SKM-1 treated with dmso at 0.1 percent for 144 hours (cell line): ENCODE measurements around the gene SERINC3.
"Not testable (repeated sequence)": the region's sequence is repeated elsewhere in the genome, so short reads cannot be mapped to it uniquely, and the experiment has no call there.

Experiments
- DNase-seq: peaks from one replicate; lab custom pipeline; 2025; ENCODE audit not compliant: unreplicated experiment; lab: John Stamatoyannopoulos, UW

Gene SERINC3

DNA sequence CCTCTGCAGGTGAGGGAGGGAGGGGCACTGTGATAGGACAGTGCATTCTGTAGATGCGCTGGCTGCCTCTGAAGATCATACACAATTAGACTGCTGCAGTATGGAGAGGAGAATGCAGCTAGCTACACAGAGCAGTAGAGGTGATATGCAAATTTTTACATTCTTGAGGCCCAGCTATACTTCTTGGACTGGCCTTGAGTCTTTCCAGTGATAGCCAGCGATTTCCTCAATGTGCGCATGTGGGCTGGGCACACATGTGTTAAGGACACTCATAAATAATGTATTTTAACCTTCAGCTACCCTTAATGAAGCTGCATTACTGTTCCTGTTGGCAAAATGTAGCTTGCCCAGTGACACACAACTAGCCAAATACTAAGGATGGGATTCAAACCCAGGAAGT is 27.2 kb downstream of the SERINC3 start:
- DNase-seq: no peak

DNA sequence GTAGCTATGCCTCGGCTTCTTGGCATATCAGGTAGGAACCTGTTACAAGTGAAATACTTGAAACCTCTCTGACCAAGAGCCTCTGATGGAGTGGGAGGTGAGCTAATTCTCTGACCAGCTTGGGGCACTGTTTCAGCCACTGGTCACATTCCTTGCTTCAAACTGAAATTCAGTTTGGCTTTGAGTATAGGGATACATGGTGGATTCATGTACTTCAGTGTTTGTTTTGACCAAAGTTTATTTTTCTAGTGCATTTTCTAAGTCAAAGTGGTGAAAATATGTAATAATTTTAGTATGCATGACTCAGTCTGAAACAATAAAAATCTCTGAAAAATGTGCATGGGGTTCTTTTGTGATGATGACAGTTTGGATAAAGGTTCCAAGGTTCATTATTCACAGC is 27.6 kb downstream of the SERINC3 start:
- DNase-seq: no peak

DNA sequence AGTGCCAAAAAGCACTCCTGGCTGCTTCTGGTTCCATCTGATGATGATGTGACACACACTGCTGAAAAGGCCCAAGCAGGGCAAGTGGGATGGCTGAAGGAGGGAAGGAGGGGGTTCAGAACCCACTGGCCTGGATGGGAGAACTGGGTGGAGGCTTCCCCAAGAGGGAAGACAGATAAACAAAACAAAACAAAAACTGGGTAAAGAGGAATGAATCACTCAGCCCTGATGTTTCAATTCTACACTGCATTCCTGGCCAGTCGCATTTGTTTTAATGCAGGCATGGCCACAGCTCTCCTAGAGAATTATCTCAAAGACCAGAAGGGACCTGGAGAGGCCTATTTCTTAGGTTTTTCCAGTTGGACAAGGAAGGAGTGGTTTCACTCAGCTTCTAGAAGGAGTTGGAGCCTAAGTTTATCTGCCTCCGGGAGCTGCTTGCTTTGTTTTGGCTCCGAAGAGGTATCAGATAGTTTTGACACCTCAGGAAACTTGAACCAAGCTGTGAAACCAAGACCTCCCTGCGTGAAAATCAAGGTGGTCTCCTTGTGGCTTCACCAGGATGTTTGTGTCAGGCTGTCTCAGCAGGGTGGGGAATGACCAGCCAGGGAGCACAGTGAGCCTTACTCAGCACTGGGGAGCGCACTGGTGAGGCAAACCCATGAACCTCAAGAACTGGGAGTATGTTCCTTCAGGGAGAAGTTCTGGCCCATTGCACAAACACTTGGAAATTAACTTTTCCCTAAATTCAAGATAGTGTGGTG is 30.1 kb downstream of the SERINC3 start:
- DNase-seq: no peak

DNA sequence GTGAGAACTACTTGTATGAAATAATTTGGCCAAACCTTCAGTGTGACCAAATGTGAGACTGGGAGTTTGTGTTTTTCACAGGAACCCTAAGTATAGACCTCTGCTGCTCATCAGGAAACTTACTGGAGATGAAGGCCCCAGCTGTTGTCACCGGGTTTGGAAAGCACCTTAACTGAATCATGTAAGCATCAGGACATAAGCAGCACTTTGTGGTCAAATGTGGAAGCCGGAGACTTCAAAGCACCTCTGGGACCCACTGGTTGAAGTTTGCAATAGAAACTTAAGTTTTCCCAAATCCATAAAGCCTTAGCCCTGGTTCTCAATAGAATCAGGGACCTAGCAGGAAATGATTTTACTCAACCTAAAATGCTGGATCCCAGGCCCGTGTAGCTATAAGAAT is 31.9 kb downstream of the SERINC3 start:
- no peak for DNase-seq

DNA sequence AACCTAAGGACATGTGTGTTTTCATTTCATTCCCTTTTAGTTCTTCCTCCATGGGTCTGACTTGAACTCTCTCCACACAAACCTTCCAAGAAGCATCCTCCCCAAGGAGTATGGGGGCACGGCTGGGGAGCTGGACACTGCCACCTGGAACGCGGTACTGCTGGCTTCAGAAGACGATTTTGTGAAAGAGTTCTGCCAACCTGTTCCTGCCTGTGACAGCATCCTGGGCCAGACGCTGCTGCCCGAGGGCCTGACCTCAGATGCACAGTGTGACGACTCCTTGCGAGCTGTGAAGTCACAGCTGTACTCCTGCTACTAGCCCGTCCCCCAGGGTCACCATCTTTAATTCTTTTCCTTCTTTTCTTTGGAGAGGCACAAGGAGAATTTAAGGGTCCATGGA is 32.6 kb downstream of the SERINC3 start:
- no peak for DNase-seq

DNA sequence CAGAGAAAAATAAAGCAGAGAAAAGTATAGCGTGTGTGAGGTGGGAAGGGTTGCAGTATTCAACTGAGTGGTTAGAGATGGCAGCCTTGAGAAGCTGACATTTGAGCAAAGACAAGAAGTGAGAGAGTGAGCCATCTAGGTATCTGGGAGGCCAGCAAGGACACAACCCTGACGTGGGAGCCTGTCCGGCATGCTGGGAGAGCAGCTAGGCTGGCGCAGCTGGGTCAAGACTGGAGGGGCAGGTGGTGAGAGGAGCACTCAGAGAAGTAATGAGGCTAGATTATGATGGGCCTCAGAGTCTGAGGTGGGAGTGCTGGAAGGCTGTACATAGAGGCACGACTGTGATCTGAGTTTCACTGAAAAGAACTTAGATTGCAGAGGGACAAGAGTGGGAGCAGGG is 33.3 kb downstream of the SERINC3 start:
- no peak for DNase-seq

DNA sequence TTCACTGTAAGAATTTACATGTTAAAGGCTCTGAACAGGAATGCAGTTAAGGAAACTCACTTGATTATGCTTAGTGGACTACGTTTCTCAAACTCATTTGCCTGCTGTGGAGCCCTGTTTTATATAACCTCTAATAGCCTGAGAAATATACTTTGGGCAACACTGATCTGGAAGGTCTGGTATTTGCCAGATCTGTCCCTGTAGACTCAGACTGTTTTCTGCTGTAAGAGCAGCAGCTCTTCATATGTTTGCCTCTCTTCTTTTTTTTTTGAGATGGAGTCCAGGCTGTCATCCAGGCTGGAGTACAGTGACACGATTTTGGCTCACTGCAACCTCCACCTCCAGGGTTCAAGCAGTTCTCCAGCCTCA is 36.1 kb downstream of the SERINC3 start:
- DNase-seq: no peak

DNA sequence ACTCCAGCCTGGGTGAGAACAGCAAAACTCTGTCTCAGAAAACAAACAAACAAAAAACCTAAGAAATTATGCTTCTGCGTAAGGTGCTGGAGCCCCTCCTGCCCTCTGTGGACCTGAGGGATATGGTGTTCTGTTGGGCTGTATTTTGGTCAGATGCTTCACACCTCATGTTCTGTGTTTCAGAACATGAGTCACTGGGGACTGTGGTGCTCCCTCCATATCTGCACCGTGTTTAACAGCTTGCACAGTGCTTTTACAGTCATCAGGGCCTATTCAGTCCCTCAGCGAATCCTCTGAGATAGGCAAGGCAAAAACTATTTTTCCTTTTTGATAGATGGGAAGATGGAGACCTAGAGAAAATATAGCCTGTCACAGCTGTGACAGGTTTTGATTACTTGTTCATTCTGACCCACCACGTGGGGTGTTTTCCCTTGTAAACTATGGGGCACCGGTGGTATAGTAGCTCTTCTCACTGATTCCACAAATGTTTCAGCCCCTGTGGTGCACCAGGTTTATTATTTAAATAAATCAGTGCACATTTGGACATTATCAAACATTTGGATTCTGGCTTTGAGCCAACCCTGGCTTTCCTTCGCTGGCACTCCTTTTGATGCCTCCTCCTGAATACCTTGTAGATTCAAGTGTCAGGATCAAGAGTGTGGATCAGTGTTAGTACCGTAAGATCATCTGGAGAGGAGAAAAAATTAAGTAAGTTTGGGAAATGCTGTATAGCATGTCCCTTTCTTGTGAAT is 36.6 kb downstream of the SERINC3 start:
- DNase-seq: no peak

DNA sequence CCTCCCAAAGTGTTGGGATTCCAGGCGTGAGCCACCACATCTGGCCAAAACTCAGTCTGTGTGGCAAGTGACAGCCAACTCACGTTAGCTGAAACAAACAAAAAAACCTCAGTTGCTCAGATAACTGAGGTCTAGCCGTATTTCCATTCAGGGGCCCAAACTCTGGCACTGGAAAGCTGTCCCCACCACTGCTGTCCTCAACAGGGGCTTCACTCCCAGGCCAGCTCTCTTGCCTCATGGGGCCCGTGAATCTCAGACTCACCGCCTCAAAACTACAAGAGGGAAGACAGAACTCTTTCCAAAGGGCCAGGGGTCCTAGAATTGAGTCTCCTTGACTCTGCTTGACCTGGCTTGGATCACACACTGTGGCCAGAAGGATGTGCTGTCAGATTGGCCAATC is 38.8 kb downstream of the SERINC3 start:
- DNase-seq: no peak

DNA sequence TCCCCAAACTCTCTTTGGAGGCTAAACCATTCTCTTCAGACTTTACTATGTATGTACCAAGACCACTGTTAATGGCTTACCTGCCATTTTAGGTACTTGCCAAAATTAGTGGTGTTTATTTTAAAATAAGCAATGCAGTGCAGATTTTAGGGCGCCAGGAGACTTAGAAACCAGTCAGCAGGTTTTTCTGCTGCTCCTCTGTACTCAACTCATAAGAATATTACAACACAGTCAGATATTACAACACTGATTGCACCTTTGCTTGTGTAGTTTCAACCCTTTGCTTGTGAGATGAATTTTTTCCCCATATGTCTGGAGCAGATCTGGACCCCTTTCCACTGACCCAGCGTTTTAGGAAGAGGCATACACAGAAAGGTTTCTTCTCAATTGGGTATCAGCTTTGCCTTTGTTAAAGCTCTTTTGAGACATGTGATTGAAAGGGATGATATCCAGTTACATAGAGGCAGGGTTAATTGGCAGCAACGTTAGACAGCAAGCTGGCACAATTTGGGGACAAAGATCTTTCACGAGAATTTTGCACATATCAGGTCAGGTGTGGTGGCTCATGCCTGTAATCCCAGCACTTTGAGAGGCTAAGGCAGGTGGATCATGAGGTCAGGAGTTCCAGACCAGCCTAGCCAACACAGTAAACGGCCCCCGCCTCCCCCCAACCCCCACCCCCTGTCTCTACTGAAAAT is 40.0 kb downstream of the SERINC3 start:
- no peak for DNase-seq

DNA sequence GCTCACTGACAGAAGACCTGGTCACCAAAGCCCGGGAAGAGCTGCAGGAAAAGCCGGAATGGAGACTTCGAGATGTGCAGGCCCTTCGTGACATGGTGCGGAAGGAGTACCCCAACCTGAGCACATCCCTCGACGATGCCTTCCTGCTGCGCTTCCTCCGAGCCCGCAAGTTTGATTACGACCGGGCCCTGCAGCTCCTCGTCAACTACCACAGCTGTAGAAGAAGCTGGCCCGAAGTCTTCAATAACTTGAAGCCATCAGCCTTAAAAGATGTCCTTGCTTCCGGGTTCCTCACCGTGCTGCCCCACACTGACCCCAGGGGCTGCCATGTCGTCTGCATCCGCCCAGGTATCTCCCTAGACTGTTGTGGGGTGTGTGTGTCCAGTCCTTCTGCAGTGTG is 41.8 kb downstream of the SERINC3 start:
- no peak for DNase-seq

DNA sequence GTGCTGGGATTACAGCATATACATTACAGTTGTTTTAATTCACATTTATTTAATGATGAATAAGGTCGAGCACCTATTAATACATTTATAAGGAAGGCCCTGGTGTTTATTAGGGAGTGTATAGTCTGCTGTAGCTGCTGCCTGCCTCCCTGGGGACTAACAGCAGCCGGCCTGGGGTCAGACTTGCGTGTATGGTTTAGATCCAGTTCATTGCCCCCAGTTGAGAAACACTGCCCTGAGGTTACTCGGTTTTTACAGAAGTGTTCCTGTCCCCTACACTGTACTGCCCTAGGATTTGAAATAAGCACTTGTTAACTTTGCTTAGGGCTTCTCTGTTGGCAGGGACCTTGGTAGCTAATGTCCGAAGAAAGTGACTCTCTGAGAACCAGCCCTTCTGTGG is 42.2 kb downstream of the SERINC3 start:
- no peak for DNase-seq

DNA sequence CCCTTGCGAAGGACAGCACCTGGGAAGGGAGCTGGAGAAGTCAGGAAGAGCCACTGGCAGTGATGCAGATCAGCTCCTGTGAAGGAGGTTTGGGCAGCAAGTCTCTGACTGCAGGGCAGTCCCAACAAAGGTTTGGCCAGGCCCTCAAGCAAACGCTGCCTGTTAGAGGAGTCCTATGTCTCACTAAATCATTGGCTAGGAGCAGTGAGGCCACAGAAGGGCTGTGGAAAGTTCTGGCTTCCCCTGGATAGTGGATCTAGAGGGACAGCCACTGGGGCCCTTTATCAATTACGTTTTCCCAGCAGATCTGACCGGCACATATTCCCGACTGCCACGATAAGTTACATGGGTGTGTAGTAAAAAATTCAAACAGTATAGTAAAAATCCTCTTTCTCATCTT is 43.7 kb downstream of the SERINC3 start:
- no peak for DNase-seq

DNA sequence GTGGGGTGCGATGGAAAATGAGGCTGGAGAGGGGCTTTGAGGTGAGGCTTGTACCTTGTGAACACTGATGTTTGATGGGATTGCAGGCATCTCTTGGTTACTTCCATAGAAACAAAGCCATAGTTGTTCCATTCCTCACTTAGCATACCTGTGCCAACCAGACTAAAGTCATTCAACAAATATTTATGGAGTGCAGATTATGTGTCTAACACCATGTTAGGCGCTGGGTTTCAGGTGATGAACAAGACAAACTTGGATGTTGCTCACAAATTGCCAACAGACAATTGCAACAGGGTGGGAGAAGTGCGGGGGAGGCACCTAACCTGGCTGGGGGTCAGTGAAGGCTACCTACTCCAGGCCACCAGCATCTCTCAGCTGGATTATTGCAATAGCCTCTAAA is 44.7 kb downstream of the SERINC3 start:
- DNase-seq: no peak

DNA sequence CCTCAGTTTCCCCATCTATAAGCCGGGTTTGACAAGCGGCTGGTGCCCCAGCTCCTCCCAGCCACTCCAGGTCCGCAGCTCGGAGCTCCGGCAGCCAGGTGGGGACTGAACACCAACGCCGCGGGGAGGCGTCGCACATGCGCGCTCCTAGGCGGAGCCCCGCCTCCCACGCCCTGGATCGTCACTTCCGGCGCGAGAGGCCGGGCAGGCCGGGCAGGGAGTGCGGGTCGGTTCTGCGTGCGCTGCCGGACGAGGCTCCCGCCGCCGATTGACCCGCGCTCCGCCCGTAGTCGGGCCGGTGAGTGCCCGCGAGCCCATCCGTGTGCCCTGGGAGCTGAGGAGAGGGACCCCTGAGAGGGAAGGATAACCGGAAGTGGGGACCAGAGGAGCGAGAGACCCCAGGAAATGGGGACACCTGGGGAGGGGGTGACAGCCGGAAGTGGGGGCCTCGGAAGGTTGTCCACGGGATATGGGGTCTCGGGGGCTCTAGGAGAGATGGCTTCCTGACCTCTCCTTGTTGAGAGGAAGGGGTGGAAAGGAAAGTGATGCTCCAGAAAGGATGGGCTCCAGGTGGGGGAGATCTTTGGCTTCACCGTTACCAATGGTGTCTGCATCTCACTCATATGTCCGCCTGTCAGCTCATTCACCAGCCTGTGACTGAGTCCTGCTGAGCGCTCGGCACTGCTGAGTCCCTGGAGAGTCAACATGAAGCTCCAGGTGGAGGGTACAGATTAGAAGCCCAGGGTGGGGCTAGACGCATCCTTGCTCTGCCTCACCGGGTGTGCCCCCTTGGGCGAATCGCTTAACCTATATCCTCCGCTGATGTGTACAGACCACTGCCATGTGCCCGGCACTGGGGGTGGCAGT is 45.9 kb downstream of the SERINC3 start, which contains the start of gene TTPAL:
TTPAL (plus strand) TSS at position 181 of the 867 bp plus-strand sequence. CDS start 4,126 bp downstream, outside the sequence.
- DNase-seq: peak; percentile 91

DNA sequence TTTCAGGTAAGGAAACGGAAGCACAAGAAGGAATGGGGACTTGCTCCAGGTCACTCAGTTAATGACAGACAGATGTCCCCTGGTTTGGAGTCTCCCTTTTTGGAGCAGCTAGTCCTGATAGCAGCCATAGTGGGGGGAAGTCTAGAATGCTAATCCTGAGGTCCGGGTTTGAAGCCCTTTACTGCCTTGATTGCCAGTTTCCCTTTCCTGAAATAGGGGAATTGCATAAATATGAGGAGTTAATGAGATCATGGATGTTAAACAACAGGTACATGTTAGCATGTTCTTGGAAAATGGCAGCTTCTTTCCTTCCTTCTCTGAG is 46.5 kb downstream of the SERINC3 start:
- DNase-seq: no peak

DNA sequence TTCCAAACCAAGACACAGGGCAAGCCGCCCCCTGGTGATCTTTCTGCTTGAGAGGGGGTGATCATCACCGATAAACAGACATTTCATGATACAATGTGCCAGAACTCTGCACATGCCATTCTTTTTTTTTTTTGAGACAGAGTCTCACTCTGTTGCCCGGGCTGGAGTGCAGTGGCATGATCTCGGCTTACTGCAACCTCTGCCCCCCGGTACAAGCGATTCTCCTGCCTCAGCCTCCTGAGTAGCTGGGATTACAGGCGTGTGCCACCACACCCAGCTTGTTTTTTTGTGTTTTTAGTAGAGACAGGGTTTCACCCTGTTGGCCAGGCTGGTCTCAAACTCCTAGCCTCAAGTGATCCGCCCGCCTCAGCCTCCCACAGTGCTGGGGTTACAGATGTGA is 49.6 kb downstream of the SERINC3 start:
- not testable (repeated sequence) for DNase-seq

DNA sequence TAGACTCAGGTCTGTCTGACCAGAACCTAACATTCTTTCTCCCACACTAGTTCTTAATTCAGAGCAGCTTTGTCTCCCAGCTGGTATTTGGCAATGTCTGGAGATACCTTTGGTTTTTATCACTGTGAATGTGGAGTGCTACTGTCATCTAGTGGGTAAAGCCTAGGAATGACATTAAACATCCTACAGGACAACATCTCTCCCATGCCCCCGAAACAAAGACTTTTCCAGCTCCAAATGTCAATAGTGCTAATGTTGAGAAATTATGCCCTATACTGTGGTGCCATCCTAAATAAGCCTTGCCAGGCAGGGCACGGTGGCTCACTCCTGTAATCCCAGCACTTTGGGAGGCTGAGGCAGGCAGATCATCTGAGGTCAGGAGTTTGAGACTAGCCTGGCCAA is 50.4 kb downstream of the SERINC3 start:
- DNase-seq: no peak

DNA sequence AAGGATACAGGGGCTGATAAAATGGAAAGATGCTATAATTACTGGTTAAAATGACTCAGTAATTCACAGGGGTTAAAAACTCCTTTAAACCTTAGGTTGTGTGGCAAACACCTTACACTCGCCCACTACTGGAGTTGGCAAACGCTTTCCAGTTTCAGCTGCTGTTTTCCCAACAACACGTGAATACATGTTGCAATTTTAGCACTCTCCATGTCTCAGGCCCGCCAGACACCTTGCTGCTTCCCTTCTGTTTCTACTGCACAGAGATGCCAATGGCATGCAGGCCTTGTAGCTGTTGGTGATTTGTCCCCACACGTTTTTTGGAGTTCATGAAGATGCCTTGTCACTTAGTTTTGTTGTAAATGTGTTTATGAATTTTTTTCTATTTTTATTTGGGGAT is 51.5 kb downstream of the SERINC3 start:
- DNase-seq: no peak

DNA sequence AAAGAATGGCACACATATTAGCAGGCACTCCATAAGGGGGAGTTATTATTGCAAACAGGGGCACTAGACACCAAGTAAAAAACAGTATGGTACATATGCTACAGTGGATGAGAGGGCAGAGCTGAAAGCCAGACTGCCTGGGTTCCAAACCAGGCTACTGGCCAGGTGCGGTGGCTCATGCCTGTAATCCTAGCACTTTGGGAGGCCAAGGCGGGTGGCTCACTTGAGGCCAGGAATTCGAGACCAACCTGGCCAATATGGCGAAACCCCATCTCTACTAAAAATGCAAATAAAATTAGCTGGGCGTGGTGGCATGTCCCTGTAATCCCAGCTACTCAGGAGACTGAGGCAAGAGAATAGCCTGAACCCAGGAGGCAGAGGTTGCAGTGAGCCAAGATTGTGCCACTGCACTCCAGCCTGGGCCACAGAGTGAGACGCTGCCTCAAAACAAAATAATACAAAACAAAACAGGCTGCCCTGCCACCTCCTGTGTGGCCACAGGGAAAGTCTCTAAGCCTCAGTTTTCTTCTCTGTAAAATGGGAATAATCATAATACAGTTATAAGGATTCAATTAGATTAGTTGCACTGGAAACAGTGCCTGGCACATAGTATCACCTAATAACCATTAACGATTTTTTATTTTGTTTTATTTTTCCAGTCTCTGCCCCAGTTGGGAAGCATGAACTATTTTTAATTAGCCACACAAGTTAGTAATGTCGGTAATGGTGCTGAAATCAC is 53.7 kb downstream of the SERINC3 start:
- DNase-seq: no peak
